HepG2 (cell line): ENCODE data around the gene CACNG5. TPM values are rescaled to one million over a fixed set of nuclear protein-coding genes. Genes with fewer than 3 reads are reported as not detected.

Source experiments
- CREM ChIP-seq, 2 experiments: sonication (generic) in 1 of 2; formaldehyde crosslinking in 1 of 2; IDR thresholded peaks; 2 replicates each; pipeline versions ENCODE4 v1.4.0 to v1.6.1; 2016 to 2020; ENCODE audit warnings: antibody characterized with exemption in 1 of 2, mild to moderate bottlenecking in 1 of 2, missing genetic modification reagents in 1 of 2
- FOXM1 ChIP-seq: sonication (generic); formaldehyde crosslinking; IDR thresholded peaks from 2 replicates; pipeline ENCODE4 v1.5.0; 2020; ENCODE audit warnings: missing genetic modification reagents
- GFI1 ChIP-seq: sonication (generic); formaldehyde crosslinking; IDR thresholded peaks from 2 replicates; pipeline ENCODE4 v1.5.0; 2020; ENCODE audit warnings: missing genetic modification reagents, mild to moderate bottlenecking, borderline replicate concordance
- ISL2 ChIP-seq: sonication (generic); formaldehyde crosslinking; IDR thresholded peaks from 2 replicates; pipeline ENCODE4 v1.5.0; 2020; ENCODE audit warnings: missing genetic modification reagents
- MIXL1 ChIP-seq: IDR thresholded peaks from 2 replicates; pipeline ENCODE4 v1.6.1; 2016
- PITX1 ChIP-seq: sonication (generic); formaldehyde crosslinking; IDR thresholded peaks from 2 replicates; pipeline ENCODE4 v1.5.1; 2020; ENCODE audit warnings: mild to moderate bottlenecking, missing genetic modification reagents
- RBAK ChIP-seq: sonication (generic); formaldehyde crosslinking; IDR thresholded peaks from 2 replicates; pipeline ENCODE4 v1.5.1; 2020; ENCODE audit warnings: mild to moderate bottlenecking, missing genetic modification reagents
- REXO4 ChIP-seq: sonication (generic); formaldehyde crosslinking; IDR thresholded peaks from 2 replicates; pipeline ENCODE4 v1.8.0; 2022; ENCODE audit warnings: missing genetic modification reagents, mild to moderate bottlenecking, borderline replicate concordance
- ZFP36L1 ChIP-seq: sonication (generic); formaldehyde crosslinking; IDR thresholded peaks from 2 replicates; pipeline ENCODE4 v1.8.0; 2022; ENCODE audit warnings: mild to moderate bottlenecking, missing genetic modification reagents, moderate library complexity
- ZFY ChIP-seq: sonication (generic); formaldehyde crosslinking; IDR thresholded peaks from 2 replicates; pipeline ENCODE4 v1.4.0; 2020; ENCODE audit warnings: missing genetic modification reagents
- ZNF10 ChIP-seq: sonication (generic); formaldehyde crosslinking; IDR thresholded peaks from 2 replicates; pipeline ENCODE4 v1.4.0; 2020; ENCODE audit warnings: mild to moderate bottlenecking, low read depth, missing genetic modification reagents, borderline replicate concordance
- ZNF331 ChIP-seq: sonication (generic); formaldehyde crosslinking; IDR thresholded peaks from 2 replicates; pipeline ENCODE4 v1.4.0; 2020; ENCODE audit warnings: missing genetic modification reagents
- ZNF354B ChIP-seq: sonication (generic); formaldehyde crosslinking; IDR thresholded peaks from 2 replicates; pipeline ENCODE4 v1.8.0; 2022; ENCODE audit warnings: mild to moderate bottlenecking, missing genetic modification reagents
- ZNF605 ChIP-seq: sonication (generic); formaldehyde crosslinking; IDR thresholded peaks from 2 replicates; pipeline ENCODE4 v1.8.0; 2022; ENCODE audit warnings: mild to moderate bottlenecking, missing genetic modification reagents
- ZNF670 ChIP-seq: sonication (generic); formaldehyde crosslinking; IDR thresholded peaks from 2 replicates; pipeline ENCODE4 v1.8.0; 2022; ENCODE audit warnings: mild to moderate bottlenecking, missing genetic modification reagents, borderline replicate concordance
- ZNF761 ChIP-seq: sonication (generic); formaldehyde crosslinking; conservative IDR thresholded peaks from 2 replicates; pipeline ENCODE4 v1.4.0; 2020; ENCODE audit warnings: mild to moderate bottlenecking, missing genetic modification reagents
- polyA plus RNA-seq, 8 experiments: library from polyadenylated mRNA; depleted of rRNA in 3 of 8; stranded (reverse) in 7 of 8; unstranded in 1 of 8; fragments of >200 nt; fragmentation: Illumina TruSeq in 4 of 8; extraction: Trizol in 4 of 8; gene quantifications; 2 replicates each; pipeline versions ENCODE4 v1.2.1 to v1.2.3, GENCODE V29; 2011 to 2016; ENCODE audit warnings: low read depth in 4 of 8, missing spikeins in 1 of 8, mixed read lengths in 1 of 8; ENCODE audit not compliant: insufficient read depth in 1 of 8
- total RNA-seq, 5 experiments: library from RNA; depleted of rRNA; stranded (reverse); fragments of >200 nt; fragmentation: Illumina TruSeq; extraction: Trizol; gene quantifications; 2 replicates each; pipeline ENCODE4 v1.2.3, GENCODE V29; 2016; ENCODE audit warnings: low read depth in 1 of 5
- TF ChIP-seq, protein P1 (sequence below): sonication (generic); formaldehyde crosslinking; IDR thresholded peaks from 2 replicates; pipeline ENCODE4 v1.8.0; 2022; ENCODE audit warnings: low read depth, missing genetic modification reagents
- TF ChIP-seq, protein P2 (sequence below): fragments of 450-650 bp; IDR thresholded peaks from 2 replicates; pipeline ENCODE4 v1.6.1; 2016
- TF ChIP-seq, protein P3 (sequence below): sonication (generic); formaldehyde crosslinking; IDR thresholded peaks from 2 replicates; pipeline ENCODE4 v1.8.0; 2022; ENCODE audit warnings: mild to moderate bottlenecking, missing genetic modification reagents
- TF ChIP-seq, protein P4 (sequence below): sonication (generic); formaldehyde crosslinking; conservative IDR thresholded peaks from 2 replicates; pipeline ENCODE4 v1.8.0; 2022; ENCODE audit warnings: missing genetic modification reagents
- TF ChIP-seq, protein P5 (sequence below): IDR thresholded peaks from 2 replicates; pipeline ENCODE4 v1.4.0; 2020; ENCODE audit warnings: mild to moderate bottlenecking, missing genetic modification reagents

Gene CACNG5
- total and polyA plus RNA-seq, 2 of the 13 experiments (the other 11 are each of a cell fraction or from before 2014, with no cell fraction given): not detected

DNA sequence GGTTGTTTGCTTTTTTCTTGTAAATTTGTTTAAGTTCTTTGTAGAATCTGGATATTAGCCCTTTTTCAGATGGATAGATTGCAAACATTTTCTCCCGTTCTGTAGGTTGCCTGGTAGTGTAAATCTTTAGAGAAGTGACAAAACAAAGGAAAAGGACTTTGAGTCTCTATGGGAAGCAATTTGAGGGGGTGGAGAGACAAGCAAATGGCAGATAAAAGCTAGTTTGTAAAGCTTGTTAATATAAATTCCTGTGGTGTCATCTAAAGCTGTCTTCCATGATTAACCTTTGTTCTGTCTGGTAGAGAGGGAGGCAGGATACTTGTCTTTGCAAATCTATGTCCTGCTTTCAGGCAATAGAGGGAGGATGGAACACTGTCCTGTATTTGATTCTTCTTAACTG, 89.0 kb downstream of the CACNG5 start (continued):
- TF ChIP-seq, protein P1, sequence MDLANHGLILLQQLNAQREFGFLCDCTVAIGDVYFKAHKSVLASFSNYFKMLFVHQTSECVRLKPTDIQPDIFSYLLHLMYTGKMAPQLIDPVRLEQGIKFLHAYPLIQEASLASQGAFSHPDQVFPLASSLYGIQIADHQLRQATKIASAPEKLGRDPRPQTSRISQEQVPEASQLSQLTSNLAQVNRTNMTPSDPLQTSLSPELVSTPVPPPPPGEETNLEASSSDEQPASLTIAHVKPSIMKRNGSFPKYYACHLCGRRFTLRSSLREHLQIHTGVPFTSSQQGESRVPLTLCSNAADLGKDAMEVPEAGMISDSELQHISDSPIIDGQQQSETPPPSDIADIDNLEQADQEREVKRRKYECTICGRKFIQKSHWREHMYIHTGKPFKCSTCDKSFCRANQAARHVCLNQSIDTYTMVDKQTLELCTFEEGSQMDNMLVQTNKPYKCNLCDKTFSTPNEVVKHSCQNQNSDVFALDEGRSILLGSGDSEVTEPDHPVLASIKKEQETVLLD: no peak
- TF ChIP-seq ZNF354B (no peak), ZFP36L1 (no peak), PITX1 (CRISPR knock-in tag) (0 out of 2 replicates have a peak, but pooled peaks have one; percentile 26), ZFY (no peak), REXO4 (CRISPR knock-in tag) (no peak), ISL2 (0 out of 2 replicates have a peak, but pooled peaks have one; percentile 17), ZNF761 (CRISPR knock-in tag) (no peak), ZNF331 (CRISPR knock-in tag) (no peak), ZNF670 (CRISPR knock-in tag) (no peak), ZNF10 (CRISPR knock-in tag) (no peak), CREM (IDR thresholded peaks at IDR 0.05) (0 out of 2 replicates have a peak, but pooled peaks have one; percentile 22), CREM (CRISPR knock-in tag; IDR thresholded peaks at IDR 0.05) (no peak), MIXL1 (CRISPR knock-in tag) (0 out of 2 replicates have a peak, but pooled peaks have one; percentile 17), ZNF605 (CRISPR knock-in tag) (no peak), GFI1 (CRISPR knock-in tag) (peak; percentile 67; the same call in 1 of the 2 replicates), FOXM1 (CRISPR knock-in tag) (no peak), RBAK (CRISPR knock-in tag) (no peak)
- TF ChIP-seq, protein P2, sequence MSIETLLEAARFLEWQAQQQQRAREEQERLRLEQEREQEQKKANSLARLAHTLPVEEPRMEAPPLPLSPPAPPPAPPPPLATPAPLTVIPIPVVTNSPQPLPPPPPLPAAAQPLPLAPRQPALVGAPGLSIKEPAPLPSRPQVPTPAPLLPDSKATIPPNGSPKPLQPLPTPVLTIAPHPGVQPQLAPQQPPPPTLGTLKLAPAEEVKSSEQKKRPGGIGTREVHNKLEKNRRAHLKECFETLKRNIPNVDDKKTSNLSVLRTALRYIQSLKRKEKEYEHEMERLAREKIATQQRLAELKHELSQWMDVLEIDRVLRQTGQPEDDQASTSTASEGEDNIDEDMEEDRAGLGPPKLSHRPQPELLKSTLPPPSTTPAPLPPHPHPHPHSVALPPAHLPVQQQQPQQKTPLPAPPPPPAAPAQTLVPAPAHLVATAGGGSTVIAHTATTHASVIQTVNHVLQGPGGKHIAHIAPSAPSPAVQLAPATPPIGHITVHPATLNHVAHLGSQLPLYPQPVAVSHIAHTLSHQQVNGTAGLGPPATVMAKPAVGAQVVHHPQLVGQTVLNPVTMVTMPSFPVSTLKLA: no peak
- TF ChIP-seq, protein P3, sequence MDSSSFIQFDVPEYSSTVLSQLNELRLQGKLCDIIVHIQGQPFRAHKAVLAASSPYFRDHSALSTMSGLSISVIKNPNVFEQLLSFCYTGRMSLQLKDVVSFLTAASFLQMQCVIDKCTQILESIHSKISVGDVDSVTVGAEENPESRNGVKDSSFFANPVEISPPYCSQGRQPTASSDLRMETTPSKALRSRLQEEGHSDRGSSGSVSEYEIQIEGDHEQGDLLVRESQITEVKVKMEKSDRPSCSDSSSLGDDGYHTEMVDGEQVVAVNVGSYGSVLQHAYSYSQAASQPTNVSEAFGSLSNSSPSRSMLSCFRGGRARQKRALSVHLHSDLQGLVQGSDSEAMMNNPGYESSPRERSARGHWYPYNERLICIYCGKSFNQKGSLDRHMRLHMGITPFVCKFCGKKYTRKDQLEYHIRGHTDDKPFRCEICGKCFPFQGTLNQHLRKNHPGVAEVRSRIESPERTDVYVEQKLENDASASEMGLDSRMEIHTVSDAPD (CRISPR knock-in tag): no peak
- TF ChIP-seq, protein P4, sequence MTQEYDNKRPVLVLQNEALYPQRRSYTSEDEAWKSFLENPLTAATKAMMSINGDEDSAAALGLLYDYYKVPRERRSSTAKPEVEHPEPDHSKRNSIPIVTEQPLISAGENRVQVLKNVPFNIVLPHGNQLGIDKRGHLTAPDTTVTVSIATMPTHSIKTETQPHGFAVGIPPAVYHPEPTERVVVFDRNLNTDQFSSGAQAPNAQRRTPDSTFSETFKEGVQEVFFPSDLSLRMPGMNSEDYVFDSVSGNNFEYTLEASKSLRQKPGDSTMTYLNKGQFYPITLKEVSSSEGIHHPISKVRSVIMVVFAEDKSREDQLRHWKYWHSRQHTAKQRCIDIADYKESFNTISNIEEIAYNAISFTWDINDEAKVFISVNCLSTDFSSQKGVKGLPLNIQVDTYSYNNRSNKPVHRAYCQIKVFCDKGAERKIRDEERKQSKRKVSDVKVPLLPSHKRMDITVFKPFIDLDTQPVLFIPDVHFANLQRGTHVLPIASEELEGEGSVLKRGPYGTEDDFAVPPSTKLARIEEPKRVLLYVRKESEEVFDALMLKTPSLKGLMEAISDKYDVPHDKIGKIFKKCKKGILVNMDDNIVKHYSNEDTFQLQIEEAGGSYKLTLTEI: no peak
- TF ChIP-seq, protein P5, sequence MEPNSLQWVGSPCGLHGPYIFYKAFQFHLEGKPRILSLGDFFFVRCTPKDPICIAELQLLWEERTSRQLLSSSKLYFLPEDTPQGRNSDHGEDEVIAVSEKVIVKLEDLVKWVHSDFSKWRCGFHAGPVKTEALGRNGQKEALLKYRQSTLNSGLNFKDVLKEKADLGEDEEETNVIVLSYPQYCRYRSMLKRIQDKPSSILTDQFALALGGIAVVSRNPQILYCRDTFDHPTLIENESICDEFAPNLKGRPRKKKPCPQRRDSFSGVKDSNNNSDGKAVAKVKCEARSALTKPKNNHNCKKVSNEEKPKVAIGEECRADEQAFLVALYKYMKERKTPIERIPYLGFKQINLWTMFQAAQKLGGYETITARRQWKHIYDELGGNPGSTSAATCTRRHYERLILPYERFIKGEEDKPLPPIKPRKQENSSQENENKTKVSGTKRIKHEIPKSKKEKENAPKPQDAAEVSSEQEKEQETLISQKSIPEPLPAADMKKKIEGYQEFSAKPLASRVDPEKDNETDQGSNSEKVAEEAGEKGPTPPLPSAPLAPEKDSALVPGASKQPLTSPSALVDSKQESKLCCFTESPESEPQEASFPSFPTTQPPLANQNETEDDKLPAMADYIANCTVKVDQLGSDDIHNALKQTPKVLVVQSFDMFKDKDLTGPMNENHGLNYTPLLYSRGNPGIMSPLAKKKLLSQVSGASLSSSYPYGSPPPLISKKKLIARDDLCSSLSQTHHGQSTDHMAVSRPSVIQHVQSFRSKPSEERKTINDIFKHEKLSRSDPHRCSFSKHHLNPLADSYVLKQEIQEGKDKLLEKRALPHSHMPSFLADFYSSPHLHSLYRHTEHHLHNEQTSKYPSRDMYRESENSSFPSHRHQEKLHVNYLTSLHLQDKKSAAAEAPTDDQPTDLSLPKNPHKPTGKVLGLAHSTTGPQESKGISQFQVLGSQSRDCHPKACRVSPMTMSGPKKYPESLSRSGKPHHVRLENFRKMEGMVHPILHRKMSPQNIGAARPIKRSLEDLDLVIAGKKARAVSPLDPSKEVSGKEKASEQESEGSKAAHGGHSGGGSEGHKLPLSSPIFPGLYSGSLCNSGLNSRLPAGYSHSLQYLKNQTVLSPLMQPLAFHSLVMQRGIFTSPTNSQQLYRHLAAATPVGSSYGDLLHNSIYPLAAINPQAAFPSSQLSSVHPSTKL: 0 out of 2 replicates have a peak, but pooled peaks have one; percentile 24
